SH-SY5Y (cell line): ENCODE results near the gene TMBIM4.

Experiments used
- GATA2 ChIP-seq: IDR thresholded peaks from 2 replicates; pipeline ENCODE4 v1.6.1; 2011; ENCODE audit warnings: mild to moderate bottlenecking, low read depth, low read length
- GATA3 ChIP-seq: IDR thresholded peaks from 2 replicates; pipeline ENCODE4 v1.6.1; 2011; ENCODE audit warnings: low read depth, mild to moderate bottlenecking, low read length, moderate library complexity

GRCh38 chr12:66199831-66200509 lies 30.2 kb upstream of the TMBIM4 start:
- no peak for TF ChIP-seq GATA3
- TF ChIP-seq GATA2 = no peak
